SH-SY5Y (cell line): ENCODE measurements around the gene NAAA.

ENCODE experiments used
- GATA2 ChIP-seq: IDR thresholded peaks from 2 replicates; pipeline ENCODE4 v1.6.1; 2011; ENCODE audit warnings: mild to moderate bottlenecking, low read depth, low read length
- GATA3 ChIP-seq: IDR thresholded peaks from 2 replicates; pipeline ENCODE4 v1.6.1; 2011; ENCODE audit warnings: low read depth, mild to moderate bottlenecking, low read length, moderate library complexity

NAAA gene

GRCh38 chr4:75889537-75890199 lies 51.1 kb downstream of the NAAA start:
- TF ChIP-seq GATA3 = no peak
- no peak for TF ChIP-seq GATA2

GRCh38 chr4:75886104-75886503 lies 54.7 kb downstream of the NAAA start:
- TF ChIP-seq GATA2 (no peak), GATA3 (no peak)

GRCh38 chr4:75881476-75881875 lies 59.3 kb downstream of the NAAA start:
- TF ChIP-seq GATA2 (no peak), GATA3 (no peak)

GRCh38 chr4:75880278-75880677 lies 60.5 kb downstream of the NAAA start:
- TF ChIP-seq GATA3 (no peak), GATA2 (no peak)

- TF ChIP-seq GATA2 (no peak), GATA3 (no peak)
Measured at GRCh38 chr4:75878246-75878756, 62.5 kb downstream of the NAAA start.

GRCh38 chr4:75876218-75876617 lies 64.6 kb downstream of the NAAA start:
- TF ChIP-seq GATA3 = no peak
- TF ChIP-seq GATA2 = no peak

- TF ChIP-seq GATA2 (no peak), GATA3 (no peak)
Measured at GRCh38 chr4:75869100-75869499, 71.7 kb downstream of the NAAA start.

GRCh38 chr4:75867130-75867529 lies 73.7 kb downstream of the NAAA start:
- TF ChIP-seq GATA3 (no peak), GATA2 (no peak)
